Ishikawa (cell line): ENCODE data around the gene INTS14.

Experiments used
- CEBPB ChIP-seq: IDR thresholded peaks from 2 replicates; pipeline ENCODE4 v1.6.1; 2012
- EP300 ChIP-seq: IDR thresholded peaks from 2 replicates; pipeline ENCODE4 v1.6.1; 2012; ENCODE audit warnings: borderline replicate concordance
- FOXM1 ChIP-seq: IDR thresholded peaks from 2 replicates; pipeline ENCODE4 v1.6.1; 2012; ENCODE audit warnings: low read depth, borderline replicate concordance
- NFIC ChIP-seq: IDR thresholded peaks from 2 replicates; pipeline ENCODE4 v1.6.1; 2012
- TAF1 ChIP-seq: IDR thresholded peaks from 2 replicates; pipeline ENCODE4 v1.6.1; 2012; ENCODE audit warnings: low read depth, mild to moderate bottlenecking
- YY1 ChIP-seq: IDR thresholded peaks from 2 replicates; pipeline ENCODE4 v1.6.1; 2012; ENCODE audit warnings: low read depth
- TF ChIP-seq, protein P1 (sequence below): IDR thresholded peaks from 2 replicates; pipeline ENCODE4 v1.6.1; 2012
- TF ChIP-seq, protein P2 (sequence below): IDR thresholded peaks from 2 replicates; pipeline ENCODE4 v1.6.1; 2012; ENCODE audit warnings: low read depth, mild to moderate bottlenecking
- TF ChIP-seq, protein P3 (sequence below): IDR thresholded peaks from 2 replicates; pipeline ENCODE4 v1.6.1; 2012

DNA sequence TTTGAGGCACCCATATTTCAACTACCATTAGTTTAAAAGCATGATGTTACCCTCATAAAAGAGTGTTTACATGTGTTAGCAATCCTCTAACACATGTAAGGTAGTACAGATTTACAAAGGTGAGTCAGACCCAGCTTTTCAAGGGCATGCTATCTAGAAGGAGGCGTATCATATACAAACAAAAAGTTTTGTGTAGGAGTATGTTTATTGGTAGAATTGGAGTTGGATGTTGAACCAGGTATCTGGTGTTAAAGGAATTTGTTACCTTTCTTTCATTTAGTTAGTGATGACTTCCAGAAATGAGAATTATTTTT, 78.2 kb downstream of the INTS14 start:
- TF ChIP-seq TAF1 (no peak), FOXM1 (no peak), CEBPB (no peak), EP300 (no peak), NFIC (no peak), YY1 (no peak)
- TF ChIP-seq, protein P1, sequence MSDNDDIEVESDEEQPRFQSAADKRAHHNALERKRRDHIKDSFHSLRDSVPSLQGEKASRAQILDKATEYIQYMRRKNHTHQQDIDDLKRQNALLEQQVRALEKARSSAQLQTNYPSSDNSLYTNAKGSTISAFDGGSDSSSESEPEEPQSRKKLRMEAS: no peak
- TF ChIP-seq, protein P2, sequence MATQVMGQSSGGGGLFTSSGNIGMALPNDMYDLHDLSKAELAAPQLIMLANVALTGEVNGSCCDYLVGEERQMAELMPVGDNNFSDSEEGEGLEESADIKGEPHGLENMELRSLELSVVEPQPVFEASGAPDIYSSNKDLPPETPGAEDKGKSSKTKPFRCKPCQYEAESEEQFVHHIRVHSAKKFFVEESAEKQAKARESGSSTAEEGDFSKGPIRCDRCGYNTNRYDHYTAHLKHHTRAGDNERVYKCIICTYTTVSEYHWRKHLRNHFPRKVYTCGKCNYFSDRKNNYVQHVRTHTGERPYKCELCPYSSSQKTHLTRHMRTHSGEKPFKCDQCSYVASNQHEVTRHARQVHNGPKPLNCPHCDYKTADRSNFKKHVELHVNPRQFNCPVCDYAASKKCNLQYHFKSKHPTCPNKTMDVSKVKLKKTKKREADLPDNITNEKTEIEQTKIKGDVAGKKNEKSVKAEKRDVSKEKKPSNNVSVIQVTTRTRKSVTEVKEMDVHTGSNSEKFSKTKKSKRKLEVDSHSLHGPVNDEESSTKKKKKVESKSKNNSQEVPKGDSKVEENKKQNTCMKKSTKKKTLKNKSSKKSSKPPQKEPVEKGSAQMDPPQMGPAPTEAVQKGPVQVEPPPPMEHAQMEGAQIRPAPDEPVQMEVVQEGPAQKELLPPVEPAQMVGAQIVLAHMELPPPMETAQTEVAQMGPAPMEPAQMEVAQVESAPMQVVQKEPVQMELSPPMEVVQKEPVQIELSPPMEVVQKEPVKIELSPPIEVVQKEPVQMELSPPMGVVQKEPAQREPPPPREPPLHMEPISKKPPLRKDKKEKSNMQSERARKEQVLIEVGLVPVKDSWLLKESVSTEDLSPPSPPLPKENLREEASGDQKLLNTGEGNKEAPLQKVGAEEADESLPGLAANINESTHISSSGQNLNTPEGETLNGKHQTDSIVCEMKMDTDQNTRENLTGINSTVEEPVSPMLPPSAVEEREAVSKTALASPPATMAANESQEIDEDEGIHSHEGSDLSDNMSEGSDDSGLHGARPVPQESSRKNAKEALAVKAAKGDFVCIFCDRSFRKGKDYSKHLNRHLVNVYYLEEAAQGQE: no peak
- TF ChIP-seq, protein P3, sequence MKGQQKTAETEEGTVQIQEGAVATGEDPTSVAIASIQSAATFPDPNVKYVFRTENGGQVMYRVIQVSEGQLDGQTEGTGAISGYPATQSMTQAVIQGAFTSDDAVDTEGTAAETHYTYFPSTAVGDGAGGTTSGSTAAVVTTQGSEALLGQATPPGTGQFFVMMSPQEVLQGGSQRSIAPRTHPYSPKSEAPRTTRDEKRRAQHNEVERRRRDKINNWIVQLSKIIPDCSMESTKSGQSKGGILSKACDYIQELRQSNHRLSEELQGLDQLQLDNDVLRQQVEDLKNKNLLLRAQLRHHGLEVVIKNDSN: no peak
